Measurements from ENCODE around the gene RBM12. TPM values are rescaled to one million over a fixed set of nuclear protein-coding genes. Genes with fewer than 3 reads are reported as not detected.

Gene RBM12
- total RNA-seq, 1 experiment from 2014 or later = 100 TPM

- ATAC-seq (no peak), DNase-seq (ENCODE audit: low read depth, low spot score) (no peak)
- H3K4me1 ChIP-seq (ENCODE audit: control insufficient read depth, insufficient read depth, low read length) = no peaks in the 10 kb centered on the region
- H3K9me3 ChIP-seq (ENCODE audit: control insufficient read depth, insufficient read depth, low read depth, low read length) = no peaks in the 10 kb centered on the region
- H3K4me3 ChIP-seq (ENCODE audit: low read depth in 2 of 2, low read length in 2 of 2) = no peak overlapping the region
- H3K36me3 ChIP-seq (ENCODE audit: control insufficient read depth, insufficient read depth, low read length) = peaks cover 90% of the 10 kb centered on the region
- intact Hi-C loops (cut with micrococcal nuclease; ENCODE audit: unreplicated experiment) = no loop called here
- in situ Hi-C loops (cut with HindIII; ENCODE audit: low pct_unique_long_range_greater_than_20kb, low sequenced_read_pairs) = no loop called here
- TF ChIP-seq SIN3A (IDR thresholded peaks at IDR 0.05; ENCODE audit: borderline replicate concordance, insufficient read depth, low read depth, low read length) (no peak), TCF7L2 (IDR thresholded peaks at IDR 0.05; ENCODE audit: low read depth, low read length) (no peak), POLR2AphosphoS5 (IDR thresholded peaks at IDR 0.05; ENCODE audit: low read depth, low read length) (no peak; the same call in 1 of the 2 replicates), CTCF (IDR thresholded peaks at IDR 0.05) (no peak), REST (IDR thresholded peaks at IDR 0.05; ENCODE audit: insufficient read depth in 1 of 2, low read depth in 2 of 2, low read length in 1 of 2) (no peak)
- CTCF ChIA-PET = no interaction called here
- POLR2A ChIA-PET = interaction anchor here (0.6 to 0.8 kb wide), 3 partner anchors 11 to 249 kb away, joined by 3 to 8 read pairs (median 3); no protein-coding TSS in a partner anchor
- no peaks in the 10 kb centered on the region for H3K27me3 ChIP-seq (ENCODE audit: control insufficient read depth, insufficient read depth, low read length)
- no TSS peak for BruUV-seq (replicated peaks)
- H3K27ac ChIP-seq (ENCODE audit: low read length) = no peak overlapping the region
Observed at GRCh38 chr20:35711588-35712209, 47.0 kb upstream of the RBM12 start.

GRCh38 chr20:35710884-35711587, 46.3 kb upstream of the RBM12 start:
- Histone ChIP-seq H3K27ac (ENCODE audit: low read length) (no peak overlapping the region), H3K27me3 (ENCODE audit: control insufficient read depth, insufficient read depth, low read length) (no peaks in the 10 kb centered on the region), H3K4me3 (ENCODE audit: low read depth in 2 of 2, low read length in 2 of 2) (no peak overlapping the region), H3K4me1 (ENCODE audit: control insufficient read depth, insufficient read depth, low read length) (no peaks in the 10 kb centered on the region), H3K9me3 (ENCODE audit: control insufficient read depth, insufficient read depth, low read depth, low read length) (no peaks in the 10 kb centered on the region), H3K36me3 (ENCODE audit: control insufficient read depth, insufficient read depth, low read length) (peaks cover 90% of the 10 kb centered on the region)
- POLR2A ChIA-PET = interaction anchor here (0.6 to 0.9 kb wide), 5 partner anchors 12 to 249 kb away, joined by 3 to 8 read pairs (median 4); no protein-coding TSS in a partner anchor
- TF ChIP-seq TCF7L2 (IDR thresholded peaks at IDR 0.05; ENCODE audit: low read depth, low read length) (no peak), POLR2AphosphoS5 (IDR thresholded peaks at IDR 0.05; ENCODE audit: low read depth, low read length) (no peak), SIN3A (IDR thresholded peaks at IDR 0.05; ENCODE audit: borderline replicate concordance, insufficient read depth, low read depth, low read length) (no peak), CTCF (IDR thresholded peaks at IDR 0.05) (no peak), REST (IDR thresholded peaks at IDR 0.05; ENCODE audit: insufficient read depth in 1 of 2, low read depth in 2 of 2, low read length in 1 of 2) (no peak)
- CTCF ChIA-PET = no interaction called here
- no peak for ATAC-seq
- no TSS peak for BruUV-seq (replicated peaks)
- intact Hi-C loops (cut with micrococcal nuclease; ENCODE audit: unreplicated experiment) = no loop called here
- no peak for DNase-seq (ENCODE audit: low read depth, low spot score)
- in situ Hi-C loops (cut with HindIII; ENCODE audit: low pct_unique_long_range_greater_than_20kb, low sequenced_read_pairs) = no loop called here
